ENCODE measurements around the gene CALML6. TPM values are rescaled to one million over a fixed set of nuclear protein-coding genes. Genes with fewer than 3 reads are reported as not detected.

Gene CALML6
- total and polyA plus RNA-seq, 2 of the 8 experiments (the other 6 are each of a cell fraction or from before 2014, with no cell fraction given), result 0.54 to 1.3 TPM

GRCh38 chr1:1964811-1965210 lies 49.8 kb downstream of the CALML6 start (continued):
- TF ChIP-seq SIN3A (conservative IDR thresholded peaks at IDR 0.05 in 1 of 2, IDR thresholded peaks at IDR 0.05 in 1 of 2; ENCODE audit: low read depth in 1 of 2, low read length in 2 of 2), result no peak
- TF ChIP-seq RFX5 (IDR thresholded peaks at IDR 0.05; ENCODE audit: borderline replicate concordance, low read depth, low read length), result no peak
- no peak for TF ChIP-seq RNF2 (IDR thresholded peaks at IDR 0.05; ENCODE audit: borderline replicate concordance, low read depth, low read length, missing control alignments, poor library complexity, severe bottlenecking)
- no peak for TF ChIP-seq ATF2 (IDR thresholded peaks at IDR 0.05; ENCODE audit: low read length)
- TF ChIP-seq JUND (IDR thresholded peaks at IDR 0.05; ENCODE audit: low read length), result no peak
